ENCODE data around the gene LRRC51. TPM values are rescaled to one million over a fixed set of nuclear protein-coding genes. Genes with fewer than 3 reads are reported as not detected.
A peak's percentile ranks its signal among the peaks of the same experiment; 100 is the strongest.

LRRC51 gene
- total RNA-seq, 1 donor from 2014 or later: 12.9 TPM

DNA sequence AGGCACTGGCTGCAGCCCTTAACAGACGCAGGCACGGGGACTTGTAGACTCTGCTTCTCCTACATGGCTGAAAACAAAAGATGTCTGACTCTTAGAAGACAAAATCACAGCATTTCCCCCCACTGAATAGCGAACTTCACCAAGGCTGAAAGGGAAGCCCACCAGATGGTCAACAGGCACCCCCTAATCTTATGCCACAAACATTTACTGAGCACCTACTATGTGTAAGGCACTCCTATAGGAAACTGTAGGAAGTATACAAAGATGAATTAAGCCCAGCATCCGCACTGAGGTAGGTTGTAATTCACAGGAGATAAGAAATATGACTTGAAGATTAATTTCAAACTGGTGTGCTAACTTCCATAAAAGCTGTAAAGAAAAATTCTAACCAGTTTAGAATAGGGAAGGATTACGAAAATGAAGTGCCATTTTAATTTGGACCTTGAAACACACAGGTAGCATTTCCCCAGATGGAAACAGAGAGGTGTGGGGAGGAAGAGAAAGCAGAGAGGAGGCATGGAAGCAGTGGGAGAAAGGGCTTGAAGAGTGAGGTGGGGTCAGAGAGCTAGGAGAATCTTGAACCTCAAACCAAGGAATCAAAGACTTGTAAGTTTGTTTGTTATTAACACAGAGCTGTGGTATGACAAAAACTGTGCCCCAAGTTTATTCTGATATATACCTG lies 38.4 kb upstream of the LRRC51 start:
- H3K27me3 ChIP-seq: no peaks in the 10 kb centered on the region
- H3K36me3 ChIP-seq: no peaks in the 10 kb centered on the region
- TF ChIP-seq, protein P1, sequence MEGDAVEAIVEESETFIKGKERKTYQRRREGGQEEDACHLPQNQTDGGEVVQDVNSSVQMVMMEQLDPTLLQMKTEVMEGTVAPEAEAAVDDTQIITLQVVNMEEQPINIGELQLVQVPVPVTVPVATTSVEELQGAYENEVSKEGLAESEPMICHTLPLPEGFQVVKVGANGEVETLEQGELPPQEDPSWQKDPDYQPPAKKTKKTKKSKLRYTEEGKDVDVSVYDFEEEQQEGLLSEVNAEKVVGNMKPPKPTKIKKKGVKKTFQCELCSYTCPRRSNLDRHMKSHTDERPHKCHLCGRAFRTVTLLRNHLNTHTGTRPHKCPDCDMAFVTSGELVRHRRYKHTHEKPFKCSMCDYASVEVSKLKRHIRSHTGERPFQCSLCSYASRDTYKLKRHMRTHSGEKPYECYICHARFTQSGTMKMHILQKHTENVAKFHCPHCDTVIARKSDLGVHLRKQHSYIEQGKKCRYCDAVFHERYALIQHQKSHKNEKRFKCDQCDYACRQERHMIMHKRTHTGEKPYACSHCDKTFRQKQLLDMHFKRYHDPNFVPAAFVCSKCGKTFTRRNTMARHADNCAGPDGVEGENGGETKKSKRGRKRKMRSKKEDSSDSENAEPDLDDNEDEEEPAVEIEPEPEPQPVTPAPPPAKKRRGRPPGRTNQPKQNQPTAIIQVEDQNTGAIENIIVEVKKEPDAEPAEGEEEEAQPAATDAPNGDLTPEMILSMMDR (IDR thresholded peaks at IDR 0.05): no peak
- intact Hi-C loops (cut with DNase I): no loop called here
- peaks cover 7 to 35% of the 10 kb centered on the region in 2 donors for H3K4me1 ChIP-seq
- peak in 1 of 2 donors; percentile 33 for DNase-seq (ENCODE audit: low spot score in 2 of 2)
- H3K9me3 ChIP-seq: no peaks in the 10 kb centered on the region
- H3K4me3 ChIP-seq: peak overlapping the region; percentile 59 to 68
- H3K27ac ChIP-seq: peak overlapping the region; percentile 97

DNA sequence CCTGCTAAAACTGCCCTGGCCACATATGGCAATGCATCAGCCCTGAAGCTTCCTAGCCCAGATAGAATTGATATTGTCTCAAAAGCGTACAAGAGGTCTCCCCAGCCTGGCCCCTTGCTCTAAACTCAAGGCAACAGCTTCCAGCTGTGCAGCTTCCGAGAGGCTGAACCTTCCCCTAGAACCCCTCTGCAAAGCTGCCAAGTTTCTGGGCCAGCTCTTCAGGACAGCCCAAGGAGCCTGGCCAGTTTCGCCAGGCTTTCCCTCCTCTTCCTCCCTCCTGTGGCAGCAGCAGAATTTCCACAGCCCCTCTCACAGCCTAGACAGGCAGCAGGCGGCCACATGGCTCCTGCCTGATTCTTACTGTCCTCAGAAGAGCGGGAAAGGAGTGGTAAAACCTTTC lies 34.8 kb upstream of the LRRC51 start:
- DNase-seq (ENCODE audit: low spot score in 2 of 2): no peak

DNA sequence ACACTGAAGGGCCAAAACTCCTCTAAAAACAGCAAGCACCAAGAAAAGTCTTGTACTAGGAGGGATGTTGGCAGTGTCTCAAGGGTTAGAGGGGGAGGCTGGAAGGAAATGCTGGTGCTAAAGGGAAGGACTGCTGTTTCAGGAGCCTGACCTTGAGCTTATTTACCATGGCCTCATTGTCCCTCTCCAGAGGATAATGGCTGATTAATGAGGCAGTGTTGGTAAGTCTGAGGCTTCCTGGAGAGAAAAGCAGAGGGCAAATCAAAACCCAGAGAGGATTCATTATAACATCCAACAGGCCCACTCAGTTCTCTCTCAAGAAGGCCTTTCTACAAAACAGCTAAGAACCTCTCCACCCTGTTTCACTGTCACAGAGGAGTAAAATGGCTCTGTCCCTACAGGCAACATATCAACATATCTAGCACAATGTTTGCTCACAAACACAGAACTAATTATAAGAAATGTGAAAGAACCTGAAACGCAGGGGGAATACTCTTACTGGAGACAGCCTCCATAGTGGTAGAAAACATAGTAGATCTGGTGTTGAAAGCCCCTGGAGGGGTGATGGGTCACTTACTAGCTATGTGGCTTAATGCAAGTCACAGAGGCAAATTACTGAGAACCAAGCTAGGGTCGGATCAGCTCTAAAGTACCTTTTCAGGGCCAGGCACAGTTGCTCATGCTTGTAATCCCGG lies 31.7 kb upstream of the LRRC51 start:
- intact Hi-C loops (cut with DNase I): no loop called here
- Histone ChIP-seq H3K4me1 (no peaks in the 10 kb centered on the region), H3K27me3 (no peaks in the 10 kb centered on the region), H3K9me3 (no peaks in the 10 kb centered on the region), H3K36me3 (no peaks in the 10 kb centered on the region), H3K4me3 (no peak overlapping the region), H3K27ac (no peak overlapping the region)
- TF ChIP-seq, protein P1 (IDR thresholded peaks at IDR 0.05): no peak
- DNase-seq (ENCODE audit: low spot score in 2 of 2): no peak

More for the DNA sequence above, 34.8 kb upstream of the LRRC51 start:
- Histone ChIP-seq H3K36me3 (no peaks in the 10 kb centered on the region), H3K27me3 (no peaks in the 10 kb centered on the region), H3K4me1 (peaks cover 0 to 15% of the 10 kb centered on the region in 2 donors), H3K27ac (no peak overlapping the region), H3K4me3 (no peak overlapping the region), H3K9me3 (no peaks in the 10 kb centered on the region)
- intact Hi-C loops (cut with DNase I): no loop called here
- TF ChIP-seq, protein P1 (IDR thresholded peaks at IDR 0.05): no peak

DNA sequence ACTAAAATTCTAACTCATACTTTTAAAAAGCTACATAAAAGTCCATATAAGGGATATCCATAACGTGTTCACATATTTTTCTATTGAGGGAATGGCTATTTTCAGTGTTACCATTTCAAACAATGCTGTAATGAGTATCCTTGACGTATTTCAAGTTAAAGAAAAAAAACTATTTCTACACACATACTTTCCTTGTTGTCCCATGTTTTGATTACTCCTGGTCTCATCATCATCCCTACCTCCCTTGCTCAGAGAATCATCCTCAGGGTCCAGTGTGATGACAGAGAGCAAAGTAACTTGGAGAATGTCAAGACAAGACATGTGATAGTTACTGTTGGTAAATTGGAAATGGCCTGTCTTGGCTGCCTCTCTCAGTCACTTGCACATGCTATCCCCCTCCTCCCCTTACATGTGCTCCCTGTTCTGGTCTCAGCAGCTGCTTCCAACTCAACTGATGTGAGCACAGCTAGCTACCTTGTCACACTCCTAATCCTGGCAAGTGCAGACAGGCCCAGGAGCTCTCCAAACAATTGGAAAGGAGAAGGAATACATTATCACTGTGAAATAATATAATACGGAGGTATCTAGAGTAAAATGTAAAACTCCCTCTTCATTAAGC lies 22.1 kb upstream of the LRRC51 start:
- H3K27me3 ChIP-seq: no peaks in the 10 kb centered on the region
- H3K4me1 ChIP-seq: no peaks in the 10 kb centered on the region
- peak in 1 of 2 donors; percentile 35 for DNase-seq (ENCODE audit: low spot score in 2 of 2)
- TF ChIP-seq, protein P1 (IDR thresholded peaks at IDR 0.05): no peak
- no peaks in the 10 kb centered on the region for H3K9me3 ChIP-seq
- H3K36me3 ChIP-seq: no peaks in the 10 kb centered on the region
- intact Hi-C loops (cut with DNase I): no loop called here
- H3K27ac ChIP-seq: no peak overlapping the region
- no peak overlapping the region for H3K4me3 ChIP-seq

DNA sequence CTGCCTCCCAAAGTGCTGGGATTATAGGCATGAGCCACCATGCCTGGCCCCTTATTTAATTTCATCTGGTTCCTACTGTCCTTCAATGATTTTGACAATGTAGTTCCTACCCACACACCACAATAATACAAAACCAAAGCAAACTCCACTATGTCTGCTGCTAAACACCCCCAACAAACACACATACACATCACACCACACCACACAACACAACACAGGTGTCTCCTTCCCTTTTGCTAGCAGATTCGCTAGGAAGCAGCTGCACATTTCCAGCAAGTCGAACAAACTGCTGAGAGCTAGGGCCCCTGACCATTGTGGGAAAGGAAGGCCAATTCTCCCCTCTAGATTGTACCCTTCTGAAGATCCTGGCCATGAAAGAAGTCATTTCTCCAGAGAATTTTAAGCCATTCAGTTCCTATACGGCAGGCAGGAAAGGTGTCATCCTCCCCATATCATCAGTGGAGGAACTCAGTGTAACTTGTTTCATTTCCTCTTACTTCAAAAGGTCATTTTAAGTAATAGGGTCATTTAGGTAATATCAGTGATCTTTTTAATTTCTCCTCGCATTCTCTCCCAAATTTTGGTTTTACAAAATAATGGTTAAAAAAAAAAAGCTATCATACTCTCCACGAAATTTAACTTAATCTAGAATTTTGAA lies 18.8 kb upstream of the LRRC51 start:
- Histone ChIP-seq H3K4me3 (no peak overlapping the region), H3K27me3 (no peaks in the 10 kb centered on the region), H3K4me1 (no peaks in the 10 kb centered on the region), H3K27ac (no peak overlapping the region), H3K9me3 (no peaks in the 10 kb centered on the region), H3K36me3 (no peaks in the 10 kb centered on the region)
- TF ChIP-seq, protein P1 (IDR thresholded peaks at IDR 0.05): no peak
- DNase-seq (ENCODE audit: low spot score in 2 of 2): peak in 1 of 2 donors; percentile 5
- intact Hi-C loops (cut with DNase I): no loop called here
